HG03045 (cell line): Measurements from ENCODE around the gene PMP22.

Source experiments
- ATAC-seq: cut with Tn5 transposase; IDR thresholded peaks from one replicate; pipeline ENCODE4 v1.9.1; 2021; ENCODE audit warnings: mild to moderate bottlenecking, moderate library complexity; ENCODE audit not compliant: unreplicated experiment

Gene PMP22

GRCh38 chr17:15278380-15278779, 13.3 kb upstream of the PMP22 start:
- no peak for ATAC-seq

GRCh38 chr17:15274017-15274416, 8.9 kb upstream of the PMP22 start:
- no peak for ATAC-seq

DNA sequence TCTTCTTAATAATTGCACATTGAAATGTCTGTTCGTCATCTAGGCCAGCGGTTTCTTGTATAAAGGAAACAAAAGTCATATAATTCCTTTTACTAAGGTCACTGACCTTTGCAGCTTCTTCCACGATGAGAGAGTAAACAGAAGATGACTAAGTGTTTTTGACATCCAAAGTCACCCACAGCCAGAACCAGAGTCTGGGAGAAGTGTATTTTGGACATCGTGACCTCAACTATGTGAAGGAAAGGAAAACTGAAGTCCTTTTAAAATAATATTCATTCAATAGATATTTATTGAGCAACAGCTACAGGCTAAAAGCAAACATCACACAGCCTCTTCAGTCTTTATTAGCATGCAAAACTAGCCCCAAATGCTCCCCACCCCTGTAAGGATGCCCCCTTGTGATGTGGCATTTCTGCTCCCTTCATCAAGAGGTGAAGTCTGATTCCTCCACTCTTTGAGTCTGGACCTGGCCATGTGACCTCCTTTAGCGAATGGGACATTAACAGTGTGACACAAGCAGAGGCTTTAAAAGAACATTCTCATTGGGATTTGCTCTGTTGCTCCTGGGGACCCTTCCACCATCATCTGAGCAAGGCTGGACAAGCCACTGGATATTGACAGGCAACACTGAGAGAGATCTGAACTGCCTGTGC, 8.1 kb upstream of the PMP22 start:
- ATAC-seq: no peak

- no peak for ATAC-seq
Measured at GRCh38 chr17:15271741-15272140, 6.6 kb upstream of the PMP22 start.

GRCh38 chr17:15270628-15271381, 5.7 kb upstream of the PMP22 start:
- ATAC-seq: no peak

- no peak for ATAC-seq
Measured at GRCh38 chr17:15269780-15270089, 4.6 kb upstream of the PMP22 start.

DNA sequence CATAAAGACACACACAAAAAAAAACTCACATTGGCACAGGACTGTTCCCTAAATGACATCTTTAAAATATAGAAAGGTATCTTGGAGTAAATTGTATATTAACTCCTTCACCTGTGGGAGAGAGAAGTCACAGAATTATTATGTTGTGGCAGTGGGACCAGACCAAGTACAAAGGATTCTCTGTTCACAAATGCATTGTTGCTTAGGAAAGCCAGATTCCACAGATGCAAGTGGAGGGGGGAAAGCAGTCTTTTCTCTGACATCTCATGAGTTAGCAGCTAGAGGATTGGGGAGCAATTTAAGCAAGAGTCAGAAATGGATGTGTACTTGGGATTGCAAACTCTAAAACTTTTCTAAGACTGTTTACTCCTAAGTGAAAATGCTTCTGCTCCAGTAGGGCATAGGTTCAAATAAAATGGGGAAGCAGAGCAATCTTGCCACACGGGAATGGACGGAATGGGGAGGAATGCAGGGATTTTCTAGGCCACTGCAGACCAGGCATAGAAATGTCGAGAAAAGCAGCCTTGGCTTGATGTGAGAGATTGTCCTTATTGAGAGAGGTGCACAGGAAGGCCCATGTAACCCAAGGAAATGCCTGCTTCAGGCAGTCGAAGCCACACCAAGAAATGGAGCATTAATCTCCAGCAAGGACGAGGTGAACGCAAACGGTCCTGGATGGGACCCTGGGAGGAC, 4.1 kb upstream of the PMP22 start:
- no peak for ATAC-seq

DNA sequence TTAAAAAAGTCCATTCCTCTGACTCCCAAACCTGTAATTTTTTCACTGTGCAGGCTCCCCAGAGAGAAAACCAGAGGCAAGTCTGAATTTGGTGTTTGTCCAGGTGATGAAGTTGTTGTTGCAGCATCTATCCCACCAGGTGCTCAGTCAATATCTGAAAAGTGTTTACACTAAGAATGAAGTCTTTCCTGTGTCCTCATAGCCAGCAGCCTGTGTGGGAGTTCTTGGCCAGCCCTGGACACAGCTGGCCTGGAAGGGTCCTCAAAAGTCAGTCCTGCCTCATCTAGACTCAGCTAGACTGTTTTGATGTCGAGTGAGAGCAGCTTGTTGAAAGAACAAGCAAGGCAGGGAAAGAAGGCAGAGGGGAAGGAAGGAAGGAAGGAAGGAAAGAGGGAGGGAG, 3.3 kb upstream of the PMP22 start:
- no peak for ATAC-seq

DNA sequence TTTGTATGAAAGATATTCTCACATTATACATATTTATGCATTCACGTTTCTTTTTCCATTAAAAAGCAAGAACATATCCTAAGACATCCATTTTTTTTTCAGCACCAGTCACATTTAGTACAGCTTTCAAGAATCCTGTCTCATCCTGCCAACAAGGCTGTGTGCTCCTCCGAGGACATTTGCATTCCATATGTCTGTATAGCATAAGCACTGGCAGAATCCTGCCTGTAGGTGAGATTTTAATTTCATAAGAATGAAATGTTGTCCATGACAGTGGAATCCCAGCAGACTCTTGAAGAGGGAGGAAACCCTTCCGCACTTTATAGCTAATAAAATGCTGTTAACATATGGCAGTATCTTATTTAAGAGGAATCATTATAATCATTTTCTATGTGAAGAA, 2.9 kb upstream of the PMP22 start:
- ATAC-seq: no peak

DNA sequence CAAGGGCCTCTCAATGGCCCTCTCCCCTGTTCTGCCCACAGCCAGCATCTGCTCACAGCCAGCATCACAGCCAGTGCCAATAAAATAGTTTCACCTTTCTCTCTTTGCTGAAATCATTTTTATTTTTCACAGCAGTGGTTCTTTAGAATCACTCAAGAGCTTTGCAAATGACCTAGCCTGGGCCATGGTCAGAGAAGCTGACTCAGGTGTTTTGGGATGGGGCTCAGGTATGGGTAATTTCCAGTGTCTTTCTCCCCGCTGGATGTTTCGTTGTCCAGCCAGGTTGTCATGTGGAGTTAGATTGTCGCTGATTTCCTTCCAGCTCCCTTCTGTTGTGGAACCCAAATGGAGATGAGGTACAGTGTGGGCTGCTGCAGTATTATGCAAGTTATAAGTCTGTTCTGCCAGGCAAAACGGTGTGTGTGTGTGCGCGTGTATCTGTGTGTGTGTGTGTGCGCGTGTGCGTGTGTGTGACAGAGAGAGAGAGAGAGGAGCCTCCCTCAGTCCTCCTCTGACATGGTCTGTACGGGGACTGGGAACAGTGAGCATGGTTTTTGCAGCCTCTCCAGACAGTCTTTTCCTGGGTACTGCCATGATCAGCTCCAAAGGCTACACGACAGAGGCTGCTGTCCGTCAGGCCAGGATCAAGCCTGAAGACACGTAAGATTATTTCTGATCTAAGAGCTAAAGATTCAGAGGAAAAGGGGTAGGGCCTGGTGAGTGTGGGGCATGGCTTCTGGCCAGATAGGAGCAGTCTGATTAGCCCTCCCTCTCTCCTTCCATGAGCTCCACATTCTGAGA, 1.4 kb upstream of the PMP22 start:
- no peak for ATAC-seq

DNA sequence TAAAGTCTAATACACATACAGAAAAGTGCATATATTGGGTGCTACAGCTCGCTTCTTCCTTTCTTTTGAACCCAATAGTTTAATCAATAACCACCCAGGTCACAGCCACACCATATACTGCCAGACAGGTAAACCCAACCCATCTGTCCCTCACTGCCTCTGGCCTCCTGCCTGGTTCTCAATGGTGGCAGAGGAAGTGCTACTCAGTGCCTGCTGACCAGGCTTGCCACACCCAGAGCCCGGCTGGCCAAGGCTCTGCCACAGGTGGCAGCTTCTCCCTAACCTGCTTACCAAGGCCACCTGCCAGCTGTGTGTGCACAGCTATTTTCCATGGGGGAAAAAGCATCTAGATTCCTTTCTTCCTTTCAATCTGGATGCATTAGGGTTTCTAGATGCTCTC, 584 bp downstream of the PMP22 start:
- ATAC-seq: no peak

GRCh38 chr17:15263680-15264079, 1.4 kb downstream of the PMP22 start:
- no peak for ATAC-seq

GRCh38 chr17:15263206-15263579, 1.9 kb downstream of the PMP22 start:
- no peak for ATAC-seq

DNA sequence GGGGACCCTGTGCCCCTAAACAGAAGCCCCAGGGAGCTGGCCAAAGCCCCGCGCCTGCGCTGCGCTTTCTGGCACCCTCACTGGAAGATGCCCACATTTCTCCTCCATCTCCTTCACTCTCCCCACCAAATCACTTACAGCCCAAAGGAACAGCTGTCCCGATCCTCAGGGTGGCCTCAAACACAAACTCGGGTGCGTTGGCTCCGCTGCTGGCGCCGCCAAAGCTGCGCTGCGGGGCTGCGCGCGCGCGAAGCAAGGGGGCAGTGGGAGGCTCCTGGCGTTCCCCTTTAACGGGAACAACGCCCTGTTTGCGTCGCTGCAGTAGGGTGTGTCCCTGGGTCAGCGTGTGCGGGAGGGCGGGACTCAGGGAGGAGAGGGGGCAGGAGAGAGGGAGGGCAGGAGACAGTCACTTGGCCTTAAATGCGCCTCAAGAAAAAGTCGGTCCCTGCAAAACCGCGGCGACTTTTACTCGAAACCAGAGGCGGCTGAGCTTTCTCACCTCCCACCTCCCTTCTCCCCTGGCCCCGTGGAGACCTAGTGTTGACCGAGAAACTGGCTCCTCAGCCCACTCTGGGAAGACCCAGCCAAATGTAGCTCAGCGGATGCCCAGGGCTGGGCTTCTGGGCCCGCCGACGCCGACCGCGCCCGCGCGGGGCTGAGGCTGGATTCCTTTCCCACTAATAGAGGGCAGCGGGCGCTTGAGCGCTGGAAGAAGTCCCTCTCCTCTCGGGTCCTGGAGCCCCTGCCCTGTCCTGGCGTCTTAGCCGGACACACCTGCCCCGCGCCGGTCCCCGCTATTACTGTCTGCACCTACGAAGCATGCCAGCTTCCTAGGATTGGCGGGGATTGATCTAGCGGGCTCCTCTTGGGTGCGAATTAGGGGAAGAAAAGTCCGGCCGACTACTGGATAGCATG, 2.6 kb downstream of the PMP22 start:
- ATAC-seq: no peak

DNA sequence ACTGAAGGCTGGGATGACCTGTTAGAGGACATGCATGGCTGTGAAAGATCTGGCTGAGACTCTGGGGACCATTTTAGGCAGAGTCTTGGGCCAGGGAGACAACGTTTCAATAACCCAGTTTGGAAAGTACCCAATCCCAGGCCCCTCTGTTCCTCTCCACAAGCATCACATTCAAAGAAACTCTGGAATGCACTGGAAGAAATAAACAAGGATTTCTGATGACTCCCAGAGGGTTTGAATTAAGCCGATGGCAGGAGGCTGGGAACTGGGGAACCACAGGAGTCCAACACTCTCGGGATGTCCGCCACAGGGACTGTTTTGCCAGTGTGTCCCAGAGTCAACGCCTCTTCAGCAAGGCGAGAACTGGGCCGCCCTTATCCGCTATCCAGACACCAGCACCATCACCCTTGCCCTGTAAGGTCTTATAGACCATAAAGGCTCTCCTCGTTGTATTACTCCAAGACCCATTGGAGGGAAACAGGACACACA, 3.3 kb downstream of the PMP22 start:
- no peak for ATAC-seq

- no peak for ATAC-seq
Measured at GRCh38 chr17:15261258-15261801, 3.8 kb downstream of the PMP22 start.

DNA sequence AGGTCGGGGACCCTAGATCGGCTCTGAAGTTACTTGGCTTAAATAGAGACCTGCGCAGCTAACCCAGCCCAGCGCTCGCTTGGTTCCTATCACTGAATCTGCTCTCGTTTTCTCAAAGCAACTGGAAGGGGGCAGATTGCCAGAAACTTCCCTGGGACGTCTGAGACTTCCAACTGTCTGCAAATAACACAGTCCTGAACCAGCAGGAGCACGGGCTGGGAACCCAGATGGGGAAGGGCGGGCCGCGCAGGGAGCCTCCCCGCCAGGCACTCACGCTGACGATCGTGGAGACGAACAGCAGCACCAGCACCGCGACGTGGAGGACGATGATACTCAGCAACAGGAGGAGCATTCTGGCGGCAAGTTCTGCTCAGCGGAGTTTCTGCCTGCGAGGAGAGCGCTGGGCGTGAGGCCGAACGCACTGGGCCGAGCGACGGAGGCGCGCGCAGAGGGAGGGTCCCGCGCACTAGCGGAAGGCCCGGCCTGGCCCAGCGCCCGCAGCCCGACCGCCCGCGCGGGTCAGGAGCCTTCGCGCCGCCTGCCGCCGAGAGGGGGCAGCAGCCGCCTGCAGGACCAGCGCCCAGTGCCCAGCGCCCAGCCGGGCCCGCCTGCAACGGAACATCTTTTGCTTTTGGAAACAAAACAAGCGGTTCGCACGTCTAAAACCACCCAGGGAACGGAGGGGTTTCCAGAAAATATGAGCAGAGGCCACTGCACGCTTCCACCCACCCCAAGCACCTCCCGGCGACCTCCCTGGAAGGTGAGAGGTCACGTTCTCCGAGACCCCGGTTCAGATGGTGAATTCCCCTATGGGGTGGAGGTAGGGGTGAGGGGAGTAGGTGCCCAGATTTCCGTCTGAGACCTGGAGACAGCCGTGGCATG, 4.5 kb downstream of the PMP22 start:
- no peak for ATAC-seq

DNA sequence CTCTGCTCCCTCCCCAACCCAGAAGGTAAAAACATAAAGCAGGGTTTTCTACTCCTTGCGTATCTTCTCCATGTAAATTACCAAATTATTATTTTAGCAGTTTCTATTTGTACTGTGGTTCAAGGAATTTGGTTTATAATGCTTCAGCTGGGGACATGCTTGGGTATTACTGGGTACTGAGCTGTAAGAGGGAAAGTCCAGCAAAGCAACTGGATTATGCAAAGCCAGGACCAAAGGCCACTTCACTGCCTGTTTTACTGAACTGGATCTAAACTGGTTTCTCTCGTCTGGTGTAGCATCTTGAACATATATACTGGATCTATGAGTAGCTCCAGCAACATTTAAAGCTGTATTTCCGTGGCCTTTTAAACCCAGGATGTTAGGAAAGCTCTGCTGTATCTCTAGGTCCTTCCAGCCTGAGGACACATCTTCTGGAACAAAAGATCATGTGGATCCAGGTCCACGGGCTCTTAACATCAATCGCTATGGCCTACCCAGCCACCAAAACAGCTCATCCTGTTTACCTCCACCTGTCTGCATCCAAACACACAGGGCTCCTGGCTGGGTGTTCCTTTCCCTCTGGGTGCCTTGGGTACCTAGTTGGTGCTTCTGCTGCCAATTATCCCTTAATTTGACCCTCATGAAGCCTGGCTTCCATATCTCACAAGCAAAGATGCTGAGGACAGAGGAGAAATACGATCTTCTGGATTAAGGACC, 7.2 kb downstream of the PMP22 start:
- no peak for ATAC-seq
